GM18502 (cell line): ENCODE measurements around the gene NOS3.

ENCODE experiments used
- ATAC-seq: cut with Tn5 transposase; IDR thresholded peaks from one replicate; pipeline ENCODE4 v1.9.1; 2021; ENCODE audit warnings: mild to moderate bottlenecking; ENCODE audit not compliant: unreplicated experiment, poor library complexity

The NOS3 gene

DNA sequence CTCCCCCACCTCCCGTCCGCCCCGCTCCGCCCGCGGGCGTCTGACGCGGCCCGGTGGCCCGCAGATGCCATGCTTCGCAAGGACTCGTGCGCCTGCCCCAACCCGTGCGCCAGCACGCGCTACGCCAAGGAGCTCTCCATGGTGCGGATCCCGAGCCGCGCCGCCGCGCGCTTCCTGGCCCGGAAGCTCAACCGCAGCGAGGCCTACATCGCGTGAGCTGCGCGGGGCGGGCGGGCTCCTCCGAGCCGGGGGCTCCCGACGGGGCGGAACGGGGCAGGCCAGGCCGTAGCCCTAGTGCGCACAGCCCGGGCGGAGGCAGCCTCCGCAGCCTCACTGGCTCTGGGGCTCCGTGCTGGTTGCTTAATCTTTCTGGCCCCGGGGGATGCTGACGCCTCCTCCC, 60.3 kb downstream of the NOS3 start:
- no peak for ATAC-seq

DNA sequence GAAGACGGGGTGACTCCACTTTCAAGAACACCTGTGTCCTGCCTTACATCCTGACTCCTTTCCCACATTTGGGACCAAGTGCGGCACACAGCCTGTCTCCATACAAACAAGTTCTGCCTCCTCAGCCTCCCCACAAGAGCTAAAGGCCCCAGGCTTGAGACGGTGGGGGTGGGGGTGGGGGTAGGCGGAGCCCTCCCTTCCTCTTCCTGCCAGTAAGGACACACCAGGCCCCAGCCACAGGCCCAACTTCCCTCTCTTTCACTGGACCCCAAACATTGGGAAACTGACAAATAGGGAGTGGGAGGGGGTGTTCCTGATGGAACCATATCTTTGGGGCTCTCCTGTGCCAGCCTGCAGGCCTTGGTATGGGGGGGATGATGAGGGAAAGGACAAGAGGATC, 62.3 kb downstream of the NOS3 start:
- no peak for ATAC-seq

DNA sequence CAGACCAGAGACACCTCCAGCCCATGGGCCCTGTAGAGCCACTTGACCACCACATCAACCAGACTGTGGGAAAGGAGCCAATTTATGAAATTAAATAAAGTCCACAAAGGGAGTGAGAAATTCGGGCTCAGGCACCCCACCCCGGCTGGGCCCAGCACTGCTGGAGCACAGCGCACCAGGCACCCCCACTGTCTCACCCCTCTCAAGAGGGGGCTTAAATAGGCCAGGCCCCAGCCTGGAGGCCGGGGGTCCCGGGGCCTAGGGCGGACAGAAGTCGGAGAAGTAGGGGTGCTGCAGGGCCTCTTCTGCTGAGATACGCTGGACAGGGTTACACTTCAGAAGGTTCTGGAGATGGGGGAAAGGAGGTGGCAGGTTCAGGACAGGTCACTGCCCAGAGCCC, 62.9 kb downstream of the NOS3 start:
- no peak for ATAC-seq

DNA sequence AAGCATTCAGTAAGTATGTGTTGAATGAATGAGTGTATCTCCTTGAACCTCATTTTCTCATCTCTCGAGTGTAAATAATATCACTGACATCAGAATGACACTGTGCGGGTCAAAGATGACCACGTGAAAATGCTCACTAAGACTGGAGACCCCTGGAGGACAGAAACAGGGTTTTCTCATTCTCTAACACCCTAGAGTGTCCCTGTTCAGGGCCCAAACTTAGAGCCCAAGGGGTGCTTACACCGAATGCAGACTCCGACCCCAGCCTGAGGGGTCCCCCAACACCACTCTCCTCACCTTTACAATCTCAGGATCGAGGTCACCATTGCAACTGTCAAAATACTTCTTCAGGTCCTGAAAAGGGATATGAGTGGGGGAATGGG, 65.5 kb downstream of the NOS3 start:
- ATAC-seq: no peak

DNA sequence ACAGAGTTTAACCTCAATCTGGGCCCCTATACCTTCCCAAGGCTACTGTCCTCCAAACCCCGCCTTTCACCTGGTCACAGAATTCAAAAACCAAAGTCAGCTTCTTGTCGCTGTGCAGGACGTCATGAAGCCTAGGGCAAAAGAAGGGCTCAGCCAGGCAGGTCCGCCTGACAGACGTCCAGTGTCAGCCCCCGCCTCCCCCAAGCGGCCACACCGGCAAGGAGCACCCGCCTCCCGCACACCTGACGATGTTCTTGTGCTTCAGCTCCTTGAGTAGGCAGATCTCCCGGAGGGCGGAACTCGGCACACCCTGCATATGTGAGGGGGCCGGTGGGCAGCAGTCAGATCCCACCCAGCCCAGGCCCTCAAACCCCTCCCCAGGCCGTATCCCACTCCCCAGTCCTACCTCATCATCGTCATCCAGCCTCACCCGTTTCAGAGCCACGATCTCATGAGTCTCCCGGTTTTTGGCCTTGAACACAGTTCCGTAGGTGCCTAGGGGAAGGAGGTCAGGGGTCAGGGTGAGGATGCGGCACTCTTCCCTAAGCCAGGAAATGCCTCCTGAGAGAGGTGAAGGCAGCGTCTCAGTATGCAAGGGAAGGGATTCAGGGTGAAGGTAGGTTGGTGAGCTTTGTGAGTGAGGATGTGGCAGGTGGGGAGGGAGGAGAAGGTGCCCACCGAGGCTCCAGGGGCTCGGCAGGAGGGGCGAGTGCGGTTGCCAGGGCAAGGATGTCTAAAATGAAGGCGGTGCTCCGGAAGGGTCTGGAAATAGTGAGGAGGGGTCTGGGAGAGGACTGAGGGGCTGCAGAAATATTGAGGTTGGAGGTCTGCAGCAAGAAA, 66.1 kb downstream of the NOS3 start:
- ATAC-seq: no peak

DNA sequence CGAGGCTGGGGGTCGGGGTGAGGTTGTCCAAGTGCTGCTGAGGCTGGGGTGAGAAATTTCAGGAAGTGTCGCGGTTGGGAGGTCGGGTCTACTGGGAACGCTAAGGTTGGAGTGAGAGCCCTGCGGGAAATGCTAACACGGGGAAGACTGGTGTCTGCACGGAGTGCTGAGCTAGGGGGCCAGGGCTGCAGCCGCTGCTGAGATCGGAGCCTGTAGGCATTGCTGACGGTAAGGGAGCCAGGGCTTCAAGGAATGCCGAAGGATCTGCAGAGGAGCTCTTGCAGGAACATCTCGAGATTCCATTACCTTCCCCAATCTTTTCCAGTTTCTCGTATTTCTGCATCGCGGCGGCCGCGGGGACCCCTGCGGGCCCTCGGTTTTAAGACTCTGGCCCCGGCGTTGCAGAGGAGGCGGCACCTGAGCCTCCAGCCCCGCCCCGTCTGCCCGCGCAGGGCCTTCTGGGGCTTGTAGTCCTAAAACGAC, 66.7 kb downstream of the NOS3 start, which contains the start of gene CDK5:
CDK5 (minus strand) TSS at position 392 of the 483 bp plus-strand sequence; CDS start at position 343, 49 bp downstream.
- peak; percentile 15 for ATAC-seq

DNA sequence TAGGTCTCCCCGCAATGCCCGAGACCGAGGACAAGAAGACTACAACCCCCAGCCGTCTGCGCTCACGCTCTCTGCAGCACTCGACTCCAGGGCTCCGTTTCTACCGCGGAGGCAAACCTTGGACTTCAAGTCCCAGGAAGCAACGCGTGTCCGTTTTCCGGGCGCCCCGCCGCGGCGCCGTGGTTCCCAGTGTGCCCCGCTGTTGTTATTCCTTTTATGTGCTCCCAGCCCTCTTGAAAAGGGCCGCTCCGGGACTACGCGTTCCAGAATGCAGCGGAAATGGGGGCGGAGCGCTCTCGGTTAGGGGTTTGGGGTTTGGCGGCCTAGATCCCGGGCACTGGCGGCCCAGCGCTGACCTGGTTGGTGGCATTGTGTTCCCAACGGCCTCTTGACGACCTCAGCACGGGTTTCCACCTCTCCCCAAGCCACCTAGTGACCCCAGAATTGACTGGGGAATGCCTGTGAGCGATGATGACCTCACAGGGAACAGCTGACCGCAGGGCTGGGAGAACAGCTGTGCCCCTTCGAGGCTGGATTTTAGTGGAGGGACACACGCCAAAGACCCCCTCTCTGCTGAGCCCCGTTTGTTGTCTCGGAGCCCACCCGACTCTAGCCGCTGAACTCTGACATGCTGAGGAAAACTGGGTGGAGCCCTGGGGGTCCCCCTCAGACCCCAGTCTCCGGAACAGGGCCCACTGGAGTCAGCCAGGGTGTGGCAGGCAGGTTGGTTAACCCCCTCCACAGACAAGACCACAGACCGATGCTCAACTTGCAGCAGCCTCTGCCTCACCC, 67.4 kb downstream of the NOS3 start:
- peak; percentile 89 for ATAC-seq

DNA sequence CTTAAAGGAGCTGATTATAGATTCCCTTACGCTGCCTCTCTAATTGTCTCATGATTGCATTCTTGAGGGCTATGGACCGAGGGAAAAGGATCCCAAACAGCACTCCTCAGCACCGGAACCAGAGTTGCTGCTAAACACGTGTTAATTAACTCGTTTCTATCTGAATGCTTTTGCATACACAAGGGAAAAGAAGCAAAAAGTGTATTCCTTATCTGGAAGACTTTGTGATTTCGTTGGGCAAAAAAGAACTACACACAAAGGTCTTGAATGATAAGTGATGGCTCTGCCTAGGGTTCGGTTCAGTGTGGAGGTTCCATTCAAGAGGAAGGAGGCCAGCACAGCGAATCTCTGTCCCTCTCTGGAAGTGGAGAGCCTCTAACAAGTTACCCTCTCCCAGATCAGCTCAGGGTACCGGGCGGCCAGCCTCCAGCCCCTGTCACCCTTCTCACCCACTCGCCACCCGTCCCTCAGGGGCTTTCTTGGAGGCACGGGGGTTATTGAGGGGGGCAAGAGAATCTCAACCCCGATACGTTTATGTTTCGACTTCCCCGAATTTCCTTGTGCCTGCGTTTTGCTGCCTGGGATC, 68.1 kb downstream of the NOS3 start:
- no peak for ATAC-seq

DNA sequence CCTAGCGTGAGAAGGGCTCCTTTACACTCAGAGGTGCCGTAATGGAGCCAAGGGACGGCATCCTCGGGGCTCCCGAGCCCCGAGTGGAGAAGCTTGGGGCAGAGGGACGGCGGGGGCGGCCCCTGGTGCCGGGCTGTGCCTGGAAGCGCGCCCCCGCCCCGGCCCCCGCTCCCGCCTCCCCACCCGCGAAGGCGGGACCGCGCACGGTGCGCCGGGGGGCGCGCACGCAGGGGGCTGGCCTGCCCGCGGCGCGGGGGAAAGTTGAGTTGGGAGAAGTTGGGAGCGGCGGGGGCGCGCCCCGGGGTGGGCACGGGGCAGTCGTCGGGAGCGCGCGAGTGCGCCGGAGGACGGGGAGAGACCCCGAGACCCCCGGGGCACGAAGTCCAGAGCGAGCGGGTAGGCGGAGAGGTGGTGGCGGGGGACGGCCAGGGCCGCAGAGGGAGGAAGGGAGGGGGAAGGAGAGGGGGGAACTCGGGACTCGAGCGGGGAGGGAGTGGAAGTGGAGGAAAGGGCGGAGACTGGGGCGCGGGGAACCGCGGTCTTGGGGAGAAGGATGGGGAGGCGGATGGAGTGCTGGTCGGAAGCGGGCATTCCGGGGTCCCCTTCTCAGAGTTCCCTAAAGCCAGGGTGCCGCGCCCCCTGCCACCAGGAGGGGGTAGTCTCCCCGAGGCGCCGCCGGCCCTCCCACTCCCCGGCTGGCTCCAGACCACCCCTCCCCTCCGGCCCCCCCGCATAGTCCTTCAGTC, 68.7 kb downstream of the NOS3 start, which contains the start of gene SLC4A2:
SLC4A2 (plus strand) TSS at position 223 of the 746 bp plus-strand sequence. CDS start 2,399 bp downstream, outside the sequence.
- peak; percentile 31 for ATAC-seq

DNA sequence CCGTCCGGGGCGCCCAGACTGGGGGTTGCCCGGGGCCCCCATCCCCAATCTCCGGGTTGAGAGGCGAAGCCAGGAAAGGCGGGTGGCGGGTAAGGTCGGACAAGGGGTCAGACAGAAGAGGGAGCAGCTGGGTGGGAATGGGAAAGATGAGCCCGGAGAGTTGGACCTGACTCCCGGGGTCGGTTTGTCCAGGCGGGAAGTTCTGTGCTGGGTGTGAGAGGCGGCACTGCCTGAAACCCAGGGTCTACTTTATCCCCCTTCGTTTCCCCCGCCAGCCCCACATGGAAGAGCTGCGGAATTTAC, 69.2 kb downstream of the NOS3 start:
- no peak for ATAC-seq

DNA sequence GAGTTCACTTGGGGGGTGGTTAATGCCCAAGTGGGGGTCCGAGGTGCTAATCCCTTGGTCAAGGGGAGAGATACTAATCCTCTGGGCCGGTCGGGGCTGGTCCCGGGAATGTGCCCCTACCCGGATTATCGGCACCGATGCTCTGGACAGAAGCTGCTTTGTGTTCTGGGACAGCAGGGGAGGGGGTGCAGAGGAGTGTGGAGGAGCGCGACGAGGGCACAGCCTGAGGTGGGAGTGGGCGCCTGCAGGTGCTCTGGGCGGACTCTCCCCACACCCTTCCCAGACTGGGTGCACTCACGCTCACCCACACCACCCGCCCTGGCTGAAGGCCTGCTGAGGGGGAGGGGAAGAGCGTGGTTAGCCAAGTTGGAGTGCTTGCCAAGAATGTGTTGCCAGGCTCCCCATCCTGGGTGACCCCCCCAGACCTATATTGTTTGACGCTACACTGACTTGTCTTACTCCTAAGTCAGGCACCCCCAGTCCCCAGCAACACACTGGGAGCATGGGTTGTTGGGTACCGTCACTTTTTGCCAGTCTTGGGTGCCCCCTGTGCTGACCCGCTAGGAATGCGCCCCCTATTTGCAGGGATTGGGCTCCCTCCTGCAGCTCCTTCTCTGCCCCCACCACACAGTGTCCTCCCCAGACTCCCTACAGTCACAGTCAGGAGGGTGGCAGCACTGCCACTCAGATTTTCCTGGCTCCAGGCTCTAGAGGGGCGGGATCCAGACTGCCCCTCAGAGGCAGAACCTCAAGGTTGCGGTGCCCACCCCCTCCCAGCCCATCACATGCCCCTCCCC, 69.8 kb downstream of the NOS3 start:
- ATAC-seq: no peak

DNA sequence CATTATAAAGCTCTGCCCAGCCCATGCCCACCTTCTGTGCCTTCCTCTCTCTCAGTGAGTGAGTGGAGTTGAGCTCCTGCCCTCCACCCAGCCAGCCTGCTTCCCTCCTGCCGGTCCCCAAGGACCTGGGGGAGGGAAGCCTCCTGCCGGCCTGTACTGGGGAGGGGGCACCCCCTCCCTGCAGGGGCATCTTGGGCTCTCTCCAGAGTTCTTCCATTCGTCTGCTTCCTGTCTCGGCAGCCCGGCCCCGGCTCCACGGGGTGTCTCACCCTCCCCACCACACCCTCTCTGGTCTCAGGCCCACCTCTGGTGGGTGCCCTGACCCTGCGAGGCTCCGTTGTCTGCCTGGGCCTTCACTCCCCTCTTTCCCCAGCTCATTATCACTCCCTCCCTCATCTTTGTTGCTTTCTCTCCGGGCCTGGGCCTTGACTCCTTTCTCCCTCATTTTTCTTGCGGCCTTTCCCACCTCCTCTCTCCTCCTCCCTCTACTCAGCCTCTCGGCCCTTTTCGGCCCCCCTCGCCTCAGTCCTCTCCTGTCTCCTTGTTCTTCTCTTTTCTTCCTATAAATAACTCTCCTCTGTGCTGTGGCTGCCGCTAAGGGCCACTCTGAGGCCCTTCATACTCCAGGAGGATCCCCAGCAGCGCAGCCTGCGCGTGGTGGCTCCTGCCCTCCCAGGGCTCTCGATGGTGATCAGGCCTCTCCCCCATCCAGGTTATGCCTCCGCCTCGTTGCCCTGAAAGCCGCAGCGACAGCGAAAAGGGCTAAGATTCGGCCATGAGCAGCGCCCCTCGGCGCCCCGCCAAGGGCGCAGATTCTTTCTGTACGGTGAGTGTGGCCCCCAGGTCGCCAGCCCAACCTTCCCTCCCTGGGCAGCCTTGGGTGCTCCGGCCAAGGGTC, 70.6 kb downstream of the NOS3 start:
- ATAC-seq: no peak

DNA sequence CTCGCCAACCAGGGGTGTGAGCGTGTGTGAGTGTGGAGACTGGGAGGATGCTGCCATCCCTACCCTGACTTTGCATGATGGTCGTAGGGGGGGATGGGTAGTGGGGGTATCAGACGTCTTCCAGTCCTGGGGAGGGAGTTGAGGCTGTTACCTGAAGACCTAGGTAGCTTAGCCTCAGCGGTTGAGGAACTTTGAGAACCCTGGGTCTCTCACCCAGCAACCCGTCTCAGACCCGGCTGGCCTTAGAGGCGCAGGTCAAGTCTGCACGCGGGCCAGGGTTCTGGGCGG, 71.2 kb downstream of the NOS3 start:
- no peak for ATAC-seq

DNA sequence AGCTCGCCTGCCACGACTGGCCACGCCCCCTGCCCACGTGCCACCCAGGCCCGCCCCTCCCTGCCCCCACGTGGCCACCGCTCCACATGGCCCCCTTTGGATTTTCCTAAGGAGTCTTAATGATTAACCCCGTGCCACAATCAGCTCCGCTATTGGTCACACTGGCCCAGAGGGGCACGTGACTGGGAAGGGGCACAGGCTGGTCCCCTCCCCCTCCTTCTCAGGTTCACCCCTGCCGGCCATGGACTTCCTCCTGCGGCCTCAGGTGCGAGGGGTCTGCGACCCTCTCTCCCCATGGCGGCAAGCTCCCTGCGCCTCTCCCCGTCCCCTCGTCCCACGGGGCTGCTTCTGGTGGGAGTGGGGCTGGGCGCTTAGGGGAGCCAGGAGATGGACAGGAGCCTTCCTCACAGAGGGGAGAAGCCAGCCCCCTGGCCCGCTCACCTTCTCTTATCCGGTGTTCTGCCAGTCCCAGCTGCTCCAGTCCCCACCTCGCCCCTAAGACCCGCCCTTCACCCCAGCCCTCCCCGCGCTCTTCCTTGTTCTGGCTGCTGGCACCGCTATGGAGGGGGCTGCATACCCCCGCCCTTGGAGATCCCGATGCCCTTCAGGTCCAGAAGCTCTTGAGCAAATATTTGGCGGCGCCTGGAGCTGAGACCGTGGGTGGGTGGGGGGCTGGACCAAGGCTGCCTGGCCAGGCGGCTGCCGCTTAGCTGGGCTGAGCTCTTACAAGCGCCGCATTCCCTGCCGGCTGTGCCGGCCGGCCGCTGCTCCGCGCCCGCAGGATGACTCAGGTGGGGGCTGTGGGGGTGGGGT, 71.8 kb downstream of the NOS3 start:
- ATAC-seq: no peak

DNA sequence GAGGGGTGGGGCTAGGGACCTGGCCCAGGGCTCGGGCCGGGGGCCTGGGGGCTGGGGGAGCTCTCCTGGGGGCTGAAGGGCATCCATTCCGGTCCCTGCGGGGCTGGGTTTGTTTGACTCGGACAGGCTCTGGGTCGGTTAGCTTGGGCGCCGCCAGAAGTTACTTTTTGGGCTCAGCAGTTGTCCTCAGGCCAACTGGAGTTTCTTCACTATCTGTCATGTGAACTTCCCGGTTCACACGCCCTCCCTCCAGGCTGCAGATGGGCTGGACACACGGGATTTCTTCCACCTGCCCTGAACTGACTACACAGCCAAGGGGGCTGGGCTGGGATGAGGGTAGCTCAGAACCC, 72.4 kb downstream of the NOS3 start:
- ATAC-seq: no peak
